Esophagus muscularis mucosa (tissue), 3 donors: ENCODE measurements around the gene LHFPL6.

Experiments
- CTCF ChIP-seq, 3 experiments: fragments of 200-600 bp in 2 of 3; fragments of 450-650 bp in 1 of 3; sonication (generic) in 2 of 3; IDR thresholded peaks; one replicate each; pipeline ENCODE4 v1.5.1; 2017 to 2019; ENCODE audit warnings: antibody characterized with exemption in 3 of 3, mild to moderate bottlenecking in 2 of 3, moderate library complexity in 1 of 3
- POLR2A ChIP-seq: fragments of 450-650 bp; IDR thresholded peaks from one replicate; pipeline ENCODE4 v1.6.1; 2017; ENCODE audit warnings: antibody characterized with exemption, moderate library complexity, mild to moderate bottlenecking, low read depth

GRCh38 chr13:39601636-39602035, 1.4 kb downstream of the LHFPL6 start:
- TF ChIP-seq CTCF (IDR thresholded peaks at IDR 0.05) (no peak), POLR2A (no peak)
